H7 (cell line): ENCODE results near the gene SLC4A9. TPM values are rescaled to one million over a fixed set of nuclear protein-coding genes. Genes with fewer than 3 reads are reported as not detected.

Experiments used
- DNase-seq: peaks from one replicate; pipeline ENCODE4 v3.0.0; 2012
- H3K27me3 ChIP-seq: 2 replicates; pipeline ENCODE4 v1.6.0; 2011; ENCODE audit warnings: mild to moderate bottlenecking, low read length; ENCODE audit not compliant: control insufficient read depth, insufficient read depth
- H3K36me3 ChIP-seq: replicated peaks from 2 replicates; pipeline ENCODE4 v1.5.1; 2011; ENCODE audit warnings: low read length; ENCODE audit not compliant: control insufficient read depth, insufficient read depth
- H3K4me3 ChIP-seq: 2 replicates; pipeline ENCODE4 v1.5.1; 2011; ENCODE audit warnings: low read depth, mild to moderate bottlenecking, control low read depth, low read length, moderate library complexity; ENCODE audit not compliant: insufficient read depth
- total RNA-seq: library from RNA; depleted of rRNA; stranded (reverse); fragments of >200 nt; shearing (Covaris generic); gene quantifications from 2 replicates; pipeline ENCODE4 v1.2.3, GENCODE V29; 2014; rRNA removed

The SLC4A9 gene, protein sequence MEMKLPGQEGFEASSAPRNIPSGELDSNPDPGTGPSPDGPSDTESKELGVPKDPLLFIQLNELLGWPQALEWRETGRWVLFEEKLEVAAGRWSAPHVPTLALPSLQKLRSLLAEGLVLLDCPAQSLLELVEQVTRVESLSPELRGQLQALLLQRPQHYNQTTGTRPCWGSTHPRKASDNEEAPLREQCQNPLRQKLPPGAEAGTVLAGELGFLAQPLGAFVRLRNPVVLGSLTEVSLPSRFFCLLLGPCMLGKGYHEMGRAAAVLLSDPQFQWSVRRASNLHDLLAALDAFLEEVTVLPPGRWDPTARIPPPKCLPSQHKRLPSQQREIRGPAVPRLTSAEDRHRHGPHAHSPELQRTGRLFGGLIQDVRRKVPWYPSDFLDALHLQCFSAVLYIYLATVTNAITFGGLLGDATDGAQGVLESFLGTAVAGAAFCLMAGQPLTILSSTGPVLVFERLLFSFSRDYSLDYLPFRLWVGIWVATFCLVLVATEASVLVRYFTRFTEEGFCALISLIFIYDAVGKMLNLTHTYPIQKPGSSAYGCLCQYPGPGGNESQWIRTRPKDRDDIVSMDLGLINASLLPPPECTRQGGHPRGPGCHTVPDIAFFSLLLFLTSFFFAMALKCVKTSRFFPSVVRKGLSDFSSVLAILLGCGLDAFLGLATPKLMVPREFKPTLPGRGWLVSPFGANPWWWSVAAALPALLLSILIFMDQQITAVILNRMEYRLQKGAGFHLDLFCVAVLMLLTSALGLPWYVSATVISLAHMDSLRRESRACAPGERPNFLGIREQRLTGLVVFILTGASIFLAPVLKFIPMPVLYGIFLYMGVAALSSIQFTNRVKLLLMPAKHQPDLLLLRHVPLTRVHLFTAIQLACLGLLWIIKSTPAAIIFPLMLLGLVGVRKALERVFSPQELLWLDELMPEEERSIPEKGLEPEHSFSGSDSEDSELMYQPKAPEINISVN
- total RNA-seq, result 0.33 TPM in 1 of 2 replicates, not detected in the other

- Histone ChIP-seq H3K36me3 (no peaks in the 10 kb centered on the region), H3K4me3 (no peak within 1 kb of the TSS), H3K27me3 (peaks cover 2% of the 10 kb centered on the region; the same call in 1 of the 2 replicates)
- DNase-seq, result no peak
Measured at GRCh38 chr5:140360101-140360500, at the start of gene SLC4A9. SLC4A9 (plus strand) TSS chr5:140360194; CDS start chr5:140360237, 43 bp downstream.

GRCh38 chr5:140310434-140310833 is 49.6 kb upstream of the SLC4A9 start:
- Histone ChIP-seq H3K4me3 (no peak overlapping the region), H3K27me3 (no peaks in the 10 kb centered on the region), H3K36me3 (no peaks in the 10 kb centered on the region)
- no peak for DNase-seq

- no peak for DNase-seq
Measured at GRCh38 chr5:140311011-140311467, 49.0 kb upstream of the SLC4A9 start.

GRCh38 chr5:140312067-140312790 is 47.8 kb upstream of the SLC4A9 start:
- no peak for DNase-seq
- no peaks in the 10 kb centered on the region for H3K36me3 ChIP-seq
- no peak overlapping the region for H3K4me3 ChIP-seq
- no peaks in the 10 kb centered on the region for H3K27me3 ChIP-seq

More at GRCh38 chr5:140311011-140311467, 49.0 kb upstream of the SLC4A9 start:
- Histone ChIP-seq H3K27me3 (no peaks in the 10 kb centered on the region), H3K4me3 (no peak overlapping the region), H3K36me3 (no peaks in the 10 kb centered on the region)

DNA sequence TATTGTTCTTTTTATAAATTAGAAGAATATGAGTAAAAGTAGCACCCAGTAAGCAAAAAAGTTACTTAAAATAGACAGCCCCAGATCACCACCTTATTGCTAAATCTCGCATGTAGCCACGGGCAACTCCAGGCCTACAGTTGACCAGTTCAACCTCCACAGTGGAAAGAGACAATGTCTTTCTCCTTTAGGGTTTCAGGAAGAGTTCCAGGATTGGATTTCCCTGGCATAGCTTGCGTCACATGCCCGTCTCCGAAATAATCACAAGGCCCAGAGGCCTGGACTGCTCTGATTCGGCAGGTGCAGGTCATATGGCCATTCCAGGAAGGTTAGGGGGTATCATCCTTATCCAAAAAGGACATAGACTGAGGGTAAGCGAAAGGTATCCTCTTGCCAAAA is 47.2 kb upstream of the SLC4A9 start:
- no peaks in the 10 kb centered on the region for H3K27me3 ChIP-seq
- H3K36me3 ChIP-seq, result no peaks in the 10 kb centered on the region
- H3K4me3 ChIP-seq, result no peak overlapping the region
- DNase-seq, result no peak

- H3K27me3 ChIP-seq, result no peaks in the 10 kb centered on the region
- DNase-seq, result no peak
- no peak overlapping the region for H3K4me3 ChIP-seq
- H3K36me3 ChIP-seq, result no peaks in the 10 kb centered on the region
Measured at GRCh38 chr5:140317859-140318258, 42.1 kb upstream of the SLC4A9 start.

DNA sequence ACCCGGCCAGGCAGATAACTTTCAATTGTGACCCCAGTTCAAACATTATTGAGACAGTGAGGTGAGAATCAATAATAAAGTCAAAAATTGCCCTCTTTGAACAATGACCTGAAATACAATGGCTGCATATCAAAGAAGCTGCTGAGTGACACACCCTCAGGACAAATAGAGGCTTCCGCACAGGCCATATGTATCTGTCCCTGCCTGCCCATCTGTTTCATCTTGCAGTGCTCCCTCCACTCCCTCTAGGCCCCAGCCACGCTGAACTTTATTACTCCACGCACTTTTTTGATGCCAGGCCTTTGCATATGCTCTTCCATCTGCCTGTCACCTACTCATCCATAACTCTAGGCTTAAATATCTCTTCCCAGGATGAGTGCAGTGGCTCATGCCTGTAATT is 41.2 kb upstream of the SLC4A9 start:
- Histone ChIP-seq H3K36me3 (no peaks in the 10 kb centered on the region), H3K4me3 (no peak overlapping the region), H3K27me3 (no peaks in the 10 kb centered on the region)
- DNase-seq, result no peak

DNA sequence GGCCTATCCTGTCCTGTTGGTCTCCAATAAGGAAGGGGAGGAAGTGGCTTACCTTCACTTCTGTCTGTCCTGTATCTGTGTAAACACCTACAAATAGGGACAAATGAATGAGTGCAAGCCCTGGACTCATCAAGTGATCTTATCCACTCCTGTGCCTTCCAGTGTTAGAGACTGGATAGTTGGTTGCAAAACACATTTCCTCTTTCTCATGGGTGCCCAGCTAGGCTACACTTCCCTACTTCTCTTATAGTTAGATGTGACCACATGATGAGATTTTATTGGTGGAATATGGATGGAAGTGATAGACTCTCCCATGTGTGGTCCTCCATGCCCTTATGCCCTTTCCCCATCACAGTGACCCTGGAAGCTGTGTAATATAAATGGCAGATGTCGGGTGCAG is 40.2 kb upstream of the SLC4A9 start:
- no peaks in the 10 kb centered on the region for H3K36me3 ChIP-seq

GRCh38 chr5:140321796-140322195 is 38.2 kb upstream of the SLC4A9 start:
- H3K36me3 ChIP-seq, result no peaks in the 10 kb centered on the region
- no peaks in the 10 kb centered on the region for H3K27me3 ChIP-seq

More for the DNA sequence above, 40.2 kb upstream of the SLC4A9 start:
- DNase-seq, result no peak
- H3K4me3 ChIP-seq, result no peak overlapping the region
- no peaks in the 10 kb centered on the region for H3K27me3 ChIP-seq

GRCh38 chr5:140322751-140323731 is 37.0 kb upstream of the SLC4A9 start:
- H3K4me3 ChIP-seq, result no peak overlapping the region
- H3K36me3 ChIP-seq, result no peaks in the 10 kb centered on the region
- DNase-seq, result no peak
- H3K27me3 ChIP-seq, result no peaks in the 10 kb centered on the region

More at GRCh38 chr5:140321796-140322195, 38.2 kb upstream of the SLC4A9 start:
- no peak for DNase-seq
- H3K4me3 ChIP-seq, result no peak overlapping the region

DNA sequence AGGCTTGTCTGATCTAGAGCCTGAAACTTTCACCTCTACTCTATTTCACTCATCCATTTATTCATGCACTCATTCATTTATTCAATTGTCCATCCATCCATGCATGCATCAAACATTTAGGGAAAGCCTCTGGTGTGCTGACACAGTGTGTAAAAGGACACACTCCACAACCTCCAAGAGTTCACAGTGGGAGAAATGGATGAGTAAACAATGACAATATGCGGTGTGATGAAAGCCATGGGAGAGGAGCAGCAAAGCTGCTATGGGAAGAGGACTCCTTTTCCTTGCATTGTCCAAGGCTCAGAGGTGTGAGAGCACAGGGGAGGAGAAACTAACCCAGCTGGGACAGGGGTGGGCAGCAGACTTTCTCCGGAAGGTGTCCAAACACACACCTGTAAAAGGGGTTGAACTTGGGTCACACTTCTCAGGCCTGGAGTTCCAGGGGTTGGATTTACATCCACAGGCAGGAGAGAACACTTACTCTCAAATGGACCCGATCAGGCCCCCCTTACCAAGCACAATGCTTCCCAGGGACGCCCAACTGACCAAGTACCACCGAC is 35.9 kb upstream of the SLC4A9 start:
- Histone ChIP-seq H3K27me3 (no peaks in the 10 kb centered on the region), H3K36me3 (no peaks in the 10 kb centered on the region), H3K4me3 (no peak overlapping the region)
- DNase-seq, result no peak

GRCh38 chr5:140324617-140325241 is 35.3 kb upstream of the SLC4A9 start:
- DNase-seq, result no peak

GRCh38 chr5:140325486-140325885 is 34.5 kb upstream of the SLC4A9 start:
- H3K4me3 ChIP-seq, result no peak overlapping the region
- H3K27me3 ChIP-seq, result no peaks in the 10 kb centered on the region
- no peak for DNase-seq
- no peaks in the 10 kb centered on the region for H3K36me3 ChIP-seq

More at GRCh38 chr5:140324617-140325241, 35.3 kb upstream of the SLC4A9 start:
- H3K36me3 ChIP-seq, result no peaks in the 10 kb centered on the region
- no peaks in the 10 kb centered on the region for H3K27me3 ChIP-seq
- H3K4me3 ChIP-seq, result no peak overlapping the region
